SU-DHL-6 (cell line): ENCODE results near the gene ERVFRD-1.
"Not testable (repeated sequence)": the region's sequence is repeated elsewhere in the genome, so short reads cannot be mapped to it uniquely, and the experiment has no call there.

Experiments used
- H2AFZ ChIP-seq: fragments of 200-600 bp; sonication (generic); 2 replicates; pipeline ENCODE4 v1.6.1; 2014; ENCODE audit warnings: low read depth, mild to moderate bottlenecking, moderate library complexity, mixed read lengths, antibody characterized with exemption, low read length; ENCODE audit not compliant: severe bottlenecking
- H3F3A ChIP-seq: fragments of 200-600 bp; shearing (Covaris generic); 2 replicates; pipeline ENCODE4 v1.6.0; 2016; ENCODE audit warnings: antibody characterized with exemption, mild to moderate bottlenecking; ENCODE audit not compliant: insufficient read depth
- H3K27ac ChIP-seq: fragments of 200-600 bp; sonication (generic); 2 replicates; pipeline ENCODE4 v1.5.1; 2016; ENCODE audit warnings: low read depth, mild to moderate bottlenecking, low read length, moderate library complexity, mixed read lengths
- H3K27me3 ChIP-seq: fragments of 200-600 bp; sonication (generic), shearing (Covaris generic); 2 replicates; pipeline ENCODE4 v1.6.0; 2014; ENCODE audit warnings: mild to moderate bottlenecking, low read length
- H3K36me3 ChIP-seq: fragments of 200-600 bp; sonication (generic); 2 replicates; pipeline ENCODE4 v1.6.1; 2014; ENCODE audit warnings: mild to moderate bottlenecking, low read length, mixed read lengths
- H3K4me2 ChIP-seq: fragments of 300-600, 200-600 bp; shearing (Covaris generic), sonication (generic); 2 replicates; pipeline ENCODE4 v1.6.0; 2014; ENCODE audit warnings: low read length, low read depth, mild to moderate bottlenecking; ENCODE audit not compliant: poor library complexity, severe bottlenecking
- H3K4me3 ChIP-seq: fragments of 200-600 bp; sonication (generic); 2 replicates; pipeline ENCODE4 v1.5.1; 2014; ENCODE audit warnings: antibody characterized with exemption, low read length, mild to moderate bottlenecking, mixed read lengths; ENCODE audit not compliant: insufficient read depth, poor library complexity, severe bottlenecking
- H3K79me2 ChIP-seq: fragments of 200-600 bp; sonication (generic); 2 replicates; pipeline ENCODE4 v1.6.1; 2014; ENCODE audit warnings: mild to moderate bottlenecking, low read length, moderate library complexity; ENCODE audit not compliant: insufficient read depth
- H3K9ac ChIP-seq: fragments of 200-600 bp; sonication (generic); 2 replicates; pipeline ENCODE4 v1.7.0; 2014; ENCODE audit warnings: mild to moderate bottlenecking, low read length
- H3K9me2 ChIP-seq: fragments of 200-600 bp; sonication (generic); replicated peaks from 2 replicates; pipeline ENCODE4 v1.6.1; 2014; ENCODE audit warnings: low read length; ENCODE audit not compliant: insufficient read depth
- H3K9me3 ChIP-seq: fragments of 200-600 bp; sonication (generic); 2 replicates; pipeline ENCODE4 v1.6.1; 2014; ENCODE audit warnings: low read length, mixed read lengths; ENCODE audit not compliant: insufficient read depth
- H4K20me1 ChIP-seq: fragments of 200-600 bp; sonication (generic); 2 replicates; pipeline ENCODE4 v1.6.1; 2014; ENCODE audit warnings: low read depth, mild to moderate bottlenecking, antibody characterized with exemption, low read length, moderate library complexity, mixed read lengths
- EZH2phosphoT487 ChIP-seq: fragments of 200-600 bp; sonication (generic), shearing (Covaris generic); conservative IDR thresholded peaks from 2 replicates; pipeline ENCODE4 v1.6.1; 2018; ENCODE audit warnings: mild to moderate bottlenecking, antibody characterized with exemption, low read length, moderate library complexity, mixed read lengths
- TF ChIP-seq, protein P1 (sequence below): fragments of 200-600 bp; sonication (generic); IDR thresholded peaks from one replicate; pipeline ENCODE4 v1.5.1; 2017; ENCODE audit warnings: antibody characterized with exemption, mild to moderate bottlenecking, low read length, moderate library complexity; ENCODE audit not compliant: insufficient read depth, poor library complexity, severe bottlenecking

The ERVFRD-1 gene

DNA sequence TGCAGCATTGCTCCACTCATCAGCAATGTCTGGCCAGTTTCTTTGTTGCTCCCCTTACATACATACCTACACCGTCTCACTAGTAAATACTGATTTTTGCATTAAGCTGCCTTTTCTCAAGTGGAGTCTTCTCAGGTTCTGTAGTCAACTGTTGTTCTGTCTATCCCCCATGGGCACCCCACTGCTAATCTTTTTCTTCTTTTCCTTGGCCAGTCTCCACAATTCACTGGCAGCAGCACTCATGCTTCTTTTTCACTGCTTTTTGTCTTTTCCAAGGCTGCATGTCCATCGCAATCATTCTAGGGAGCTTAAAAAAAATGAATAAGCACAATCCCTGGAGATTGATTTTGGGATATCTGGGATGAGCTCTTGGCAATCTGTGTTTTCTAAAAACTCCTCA is 10.3 kb upstream of the ERVFRD-1 start:
- no peaks in the 10 kb centered on the region for H3K9me3 ChIP-seq
- H3F3A ChIP-seq: no peaks in the 10 kb centered on the region
- H3K4me3 ChIP-seq: no peak overlapping the region
- TF ChIP-seq, protein P1, sequence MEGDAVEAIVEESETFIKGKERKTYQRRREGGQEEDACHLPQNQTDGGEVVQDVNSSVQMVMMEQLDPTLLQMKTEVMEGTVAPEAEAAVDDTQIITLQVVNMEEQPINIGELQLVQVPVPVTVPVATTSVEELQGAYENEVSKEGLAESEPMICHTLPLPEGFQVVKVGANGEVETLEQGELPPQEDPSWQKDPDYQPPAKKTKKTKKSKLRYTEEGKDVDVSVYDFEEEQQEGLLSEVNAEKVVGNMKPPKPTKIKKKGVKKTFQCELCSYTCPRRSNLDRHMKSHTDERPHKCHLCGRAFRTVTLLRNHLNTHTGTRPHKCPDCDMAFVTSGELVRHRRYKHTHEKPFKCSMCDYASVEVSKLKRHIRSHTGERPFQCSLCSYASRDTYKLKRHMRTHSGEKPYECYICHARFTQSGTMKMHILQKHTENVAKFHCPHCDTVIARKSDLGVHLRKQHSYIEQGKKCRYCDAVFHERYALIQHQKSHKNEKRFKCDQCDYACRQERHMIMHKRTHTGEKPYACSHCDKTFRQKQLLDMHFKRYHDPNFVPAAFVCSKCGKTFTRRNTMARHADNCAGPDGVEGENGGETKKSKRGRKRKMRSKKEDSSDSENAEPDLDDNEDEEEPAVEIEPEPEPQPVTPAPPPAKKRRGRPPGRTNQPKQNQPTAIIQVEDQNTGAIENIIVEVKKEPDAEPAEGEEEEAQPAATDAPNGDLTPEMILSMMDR: no peak
- TF ChIP-seq EZH2phosphoT487: no peak
- no peaks in the 10 kb centered on the region for H3K36me3 ChIP-seq
- H3K27me3 ChIP-seq: no peaks in the 10 kb centered on the region
- H3K27ac ChIP-seq: no peak overlapping the region
- no peak overlapping the region for H2AFZ ChIP-seq
- peaks cover 95% of the 10 kb centered on the region for H3K79me2 ChIP-seq
- no peak overlapping the region for H3K4me2 ChIP-seq
- no peaks in the 10 kb centered on the region for H3K9me2 ChIP-seq
- peaks cover 16% of the 10 kb centered on the region for H4K20me1 ChIP-seq
- H3K9ac ChIP-seq: no peak overlapping the region

DNA sequence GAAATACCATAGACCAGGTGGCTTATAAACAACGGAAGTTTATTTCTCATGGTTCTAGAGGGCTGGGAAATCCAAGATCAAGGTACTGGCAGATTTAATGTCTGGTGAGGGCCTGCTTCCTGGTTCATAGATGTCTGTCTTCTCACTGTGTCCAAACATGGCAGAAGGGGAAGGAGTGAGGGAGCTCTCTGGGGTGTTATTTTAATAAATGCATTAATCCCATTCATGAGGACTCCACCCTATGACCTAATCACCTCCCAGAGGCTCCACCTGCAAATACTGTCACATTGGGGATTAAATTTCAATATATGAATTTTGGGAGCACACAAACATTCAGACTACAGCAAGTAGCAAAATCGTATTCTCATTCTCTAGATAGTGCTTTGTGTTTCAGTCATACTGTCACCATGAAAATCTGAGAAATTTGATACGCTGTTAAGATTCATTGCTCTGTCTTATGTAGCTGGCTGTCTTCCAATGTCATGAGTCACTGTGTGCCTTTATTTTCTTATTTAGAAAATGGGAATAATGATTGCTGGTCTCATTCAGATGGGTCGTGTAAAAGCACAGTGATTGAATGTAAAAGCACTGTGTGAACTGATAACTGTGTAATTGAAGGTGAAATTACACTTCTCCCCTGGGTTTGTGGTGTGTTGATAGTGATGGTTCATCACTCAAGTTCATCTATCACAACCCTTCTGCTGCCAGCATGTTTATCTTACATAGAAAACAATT is 8.9 kb upstream of the ERVFRD-1 start:
- Histone ChIP-seq H3K36me3 (no peaks in the 10 kb centered on the region), H3K79me2 (peaks cover 92% of the 10 kb centered on the region), H3F3A (no peaks in the 10 kb centered on the region), H3K27ac (no peak overlapping the region), H3K9me2 (no peaks in the 10 kb centered on the region), H3K9ac (no peak overlapping the region), H4K20me1 (peaks cover 16% of the 10 kb centered on the region), H3K27me3 (no peaks in the 10 kb centered on the region), H2AFZ (no peak overlapping the region), H3K4me2 (no peak overlapping the region), H3K9me3 (no peaks in the 10 kb centered on the region), H3K4me3 (no peak overlapping the region)
- TF ChIP-seq, protein P1: no peak
- TF ChIP-seq EZH2phosphoT487: no peak

DNA sequence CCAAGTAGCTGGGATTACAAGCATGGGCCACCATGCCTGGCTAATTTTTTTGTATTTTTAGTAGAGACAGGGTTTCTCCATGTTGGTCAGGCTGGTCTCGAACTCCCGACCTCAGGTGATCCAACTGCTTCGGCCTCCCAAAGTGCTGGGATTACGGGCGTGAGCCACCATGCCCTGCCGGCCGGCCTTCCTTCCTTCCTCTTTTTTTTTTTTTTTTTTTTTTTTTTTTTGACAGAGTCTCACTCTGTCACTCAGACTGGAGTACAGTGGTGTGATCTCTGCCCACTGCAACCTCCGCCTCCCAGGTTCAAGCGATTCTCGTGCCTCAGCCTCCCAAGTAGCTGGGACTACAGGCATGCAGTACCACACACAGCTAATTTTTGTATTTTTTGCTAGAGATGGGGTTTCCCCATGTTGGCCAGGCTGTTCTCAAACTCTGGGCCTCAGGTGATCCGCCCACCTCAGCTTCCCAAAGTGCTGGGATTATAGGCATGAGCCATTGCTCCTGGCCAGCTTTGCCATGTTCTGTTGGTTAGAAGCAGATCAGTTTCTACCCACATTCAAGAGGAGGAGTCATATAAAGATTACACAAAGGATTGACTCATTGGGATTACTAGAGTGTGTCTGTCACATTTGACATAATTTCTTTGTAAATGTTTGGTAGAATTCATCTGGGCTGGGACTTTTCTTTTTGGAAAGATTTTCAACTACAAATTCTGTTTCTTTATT is 4.4 kb upstream of the ERVFRD-1 start:
- not testable (repeated sequence) for H3K9me3 ChIP-seq, H2AFZ ChIP-seq, H3F3A ChIP-seq, H3K9me2 ChIP-seq, H3K27ac ChIP-seq, H3K36me3 ChIP-seq, H3K27me3 ChIP-seq, H3K4me3 ChIP-seq, H3K9ac ChIP-seq, H3K4me2 ChIP-seq
- Histone ChIP-seq H4K20me1 (peaks cover 20% of the 10 kb centered on the region), H3K79me2 (peaks cover 96% of the 10 kb centered on the region)

DNA sequence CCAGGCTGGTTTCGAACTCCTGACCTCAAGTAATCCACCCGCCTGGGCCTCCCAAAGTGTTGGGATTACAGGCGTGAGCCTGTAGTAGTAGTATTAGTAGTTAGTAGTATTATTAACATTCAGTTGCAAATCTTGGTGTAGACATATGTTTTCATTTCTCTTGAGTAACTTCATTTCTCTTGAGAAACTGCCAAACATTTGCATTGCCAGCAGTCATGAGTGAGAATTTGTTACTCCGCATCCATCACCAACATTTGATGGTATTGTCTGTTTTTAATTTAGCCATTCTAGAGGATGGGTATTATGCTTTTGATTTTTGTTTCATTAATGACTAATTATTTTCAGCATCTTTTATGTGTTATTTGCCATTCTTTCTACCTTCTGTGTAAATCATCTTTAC is 1.5 kb upstream of the ERVFRD-1 start:
- Histone ChIP-seq H3F3A (no peaks in the 10 kb centered on the region), H3K9me3 (no peaks in the 10 kb centered on the region), H3K27me3 (no peaks in the 10 kb centered on the region), H3K79me2 (peaks cover 96% of the 10 kb centered on the region), H3K9me2 (no peaks in the 10 kb centered on the region), H2AFZ (no peak overlapping the region), H3K27ac (no peak overlapping the region), H3K4me3 (no peak overlapping the region), H3K4me2 (no peak overlapping the region), H4K20me1 (peaks cover 22% of the 10 kb centered on the region), H3K36me3 (no peaks in the 10 kb centered on the region), H3K9ac (no peak overlapping the region)
- TF ChIP-seq EZH2phosphoT487: no peak
- TF ChIP-seq, protein P1: no peak
